ENCODE data around the gene LIN28A.

Gene LIN28A

GRCh38 chr1:26388791-26389445, 21.7 kb upstream of the LIN28A start:
- no peak for DNase-seq (ENCODE audit: low read depth)

DNA sequence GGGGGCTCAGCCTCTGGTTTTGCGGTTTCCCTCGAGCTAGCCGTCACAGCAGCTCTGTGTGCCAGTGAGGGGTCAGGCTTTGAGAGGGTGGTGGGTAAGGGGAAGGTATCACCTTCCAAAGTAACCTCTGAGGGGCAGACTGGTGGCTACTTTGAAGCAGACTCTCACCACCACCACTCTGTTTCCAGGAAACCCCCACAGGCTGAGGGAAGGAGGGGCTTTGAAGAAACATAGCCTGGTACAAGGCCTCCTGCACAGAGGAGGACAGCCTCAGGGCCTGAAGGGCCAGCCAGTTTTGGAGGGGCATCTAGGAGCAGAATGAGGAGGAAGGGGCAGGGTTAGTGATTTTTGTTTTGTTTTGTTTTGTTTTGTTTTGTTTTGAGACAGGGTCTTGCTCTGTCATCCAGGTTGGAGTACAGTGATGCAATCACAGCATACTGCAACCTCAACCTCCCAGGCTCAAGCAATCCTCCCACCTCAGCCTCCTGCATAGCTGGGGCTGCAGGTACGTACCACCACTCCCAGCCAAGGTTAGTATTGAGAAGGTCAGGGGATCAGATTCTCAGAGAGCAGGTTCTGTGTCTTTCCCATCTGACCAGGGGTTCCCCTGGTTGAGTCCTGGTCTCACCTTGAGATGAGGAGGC, 20.9 kb upstream of the LIN28A start:
- no peak for DNase-seq (ENCODE audit: low read depth)

- no peak for DNase-seq (ENCODE audit: low read depth)
These were observed 19.2 kb upstream of the LIN28A start for GRCh38 chr1:26391450-26391849.

DNA sequence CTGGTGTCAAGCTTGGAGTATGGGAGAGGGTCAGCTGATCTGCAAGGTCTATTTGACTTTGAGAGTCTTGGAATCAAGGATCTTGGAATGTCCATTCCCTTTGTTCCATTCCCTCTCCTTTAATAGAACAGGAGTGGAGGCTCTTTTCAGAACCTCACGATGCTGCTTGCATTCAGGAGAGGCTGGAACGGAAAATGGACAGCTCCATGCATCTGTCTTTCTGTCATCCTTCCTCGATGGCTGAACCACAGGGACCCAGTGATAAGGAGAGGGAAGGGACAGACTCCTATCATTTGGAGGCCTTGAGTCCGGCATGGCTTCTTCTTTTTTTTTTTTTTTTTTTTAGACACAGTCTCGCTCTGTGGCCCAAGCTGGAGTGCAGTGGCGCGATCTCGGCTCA, 14.9 kb upstream of the LIN28A start:
- DNase-seq (ENCODE audit: low read depth), result no peak

DNA sequence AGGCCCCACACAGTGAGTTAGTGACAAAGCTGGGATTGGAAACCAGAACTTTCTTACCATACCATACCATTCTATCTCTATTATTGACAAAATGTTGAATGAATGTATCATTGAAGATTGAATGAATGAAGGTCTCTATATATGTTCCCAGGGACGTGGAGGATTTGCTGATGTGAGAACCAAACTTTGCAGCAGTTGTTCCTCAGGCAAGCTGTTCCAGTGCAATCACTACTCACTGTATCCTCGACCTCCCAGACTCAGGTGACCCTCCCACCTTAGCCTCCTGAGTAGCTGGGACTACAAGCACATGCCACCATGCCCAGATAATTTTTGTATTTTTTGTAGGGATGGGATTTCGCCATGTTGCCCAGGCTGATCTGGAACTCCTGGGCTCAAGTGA, 11.6 kb upstream of the LIN28A start:
- DNase-seq (ENCODE audit: low read depth), result no peak

DNA sequence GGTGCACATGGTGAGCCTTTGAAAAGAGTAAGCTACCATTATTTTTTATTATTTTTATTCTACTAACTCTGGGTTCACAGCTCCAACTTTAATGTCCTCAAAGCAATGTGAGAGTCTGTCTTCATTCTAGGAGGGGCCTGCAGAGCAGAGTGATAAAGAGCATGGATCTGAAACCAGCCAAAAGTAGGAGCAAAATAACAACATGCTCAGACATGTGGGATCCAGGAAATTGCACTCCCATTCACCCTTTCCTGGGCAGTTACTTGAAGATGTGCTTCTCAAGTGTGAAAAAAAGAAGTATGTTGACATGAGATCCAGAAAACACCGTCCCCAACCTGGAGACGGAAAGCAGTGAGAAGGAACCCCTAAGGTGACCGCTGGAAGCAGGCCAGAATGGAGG, 8.7 kb upstream of the LIN28A start:
- DNase-seq (ENCODE audit: low read depth), result no peak

- no peak for DNase-seq (ENCODE audit: low read depth)
These were observed 7.0 kb upstream of the LIN28A start for GRCh38 chr1:26403656-26404055.

GRCh38 chr1:26404641-26405040, 6.0 kb upstream of the LIN28A start:
- DNase-seq (ENCODE audit: low read depth), result no peak

- DNase-seq (ENCODE audit: low read depth), result no peak
These were observed 5.2 kb upstream of the LIN28A start for GRCh38 chr1:26405281-26405915.

DNA sequence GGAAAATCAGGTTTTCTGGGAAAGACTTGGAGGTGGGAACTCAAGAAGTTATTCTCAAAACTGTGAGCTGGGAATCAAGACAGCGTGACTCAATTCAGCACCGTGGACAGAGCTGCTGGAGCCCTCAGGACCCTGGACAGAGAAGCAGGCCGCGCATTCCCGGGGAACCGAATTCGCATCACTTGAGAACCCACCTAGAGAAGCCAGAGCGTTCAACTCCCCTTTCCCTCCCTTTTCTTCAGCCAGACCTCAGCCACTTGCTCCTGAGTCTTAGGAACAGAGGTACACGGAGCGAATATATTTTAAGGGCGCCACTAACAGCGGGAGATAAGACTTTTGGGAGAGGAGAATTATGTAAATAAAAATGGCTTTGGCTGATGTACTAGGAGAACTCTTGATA, 2.0 kb upstream of the LIN28A start:
- peak; percentile 54 for DNase-seq (ENCODE audit: low read depth)

DNA sequence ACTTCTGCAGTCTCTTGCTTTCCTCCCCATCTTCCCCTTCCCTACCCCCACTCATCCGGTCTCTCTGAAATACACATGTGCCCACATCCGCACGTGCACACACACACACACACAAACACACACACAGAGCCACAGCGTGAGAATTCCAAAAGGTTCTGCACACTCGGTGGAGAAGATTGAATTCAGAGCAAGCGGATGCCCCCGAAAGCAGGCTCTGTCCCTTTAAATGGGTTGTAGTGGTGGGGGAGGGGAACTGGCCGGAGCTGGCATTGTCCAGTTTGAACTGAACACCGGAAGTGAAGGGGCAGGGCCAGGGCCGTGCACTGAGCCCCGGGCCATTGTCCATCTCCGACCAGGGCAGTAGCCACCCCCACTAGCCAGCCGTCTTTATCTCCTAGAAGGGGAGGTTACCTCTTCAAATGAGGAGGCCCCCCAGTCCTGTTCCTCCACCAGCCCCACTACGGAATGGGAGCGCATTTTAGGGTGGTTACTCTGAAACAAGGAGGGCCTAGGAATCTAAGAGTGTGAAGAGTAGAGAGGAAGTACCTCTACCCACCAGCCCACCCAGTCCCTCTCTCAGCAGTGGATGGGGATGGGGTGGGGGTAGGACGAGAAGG, 1.3 kb upstream of the LIN28A start:
- DNase-seq (ENCODE audit: low read depth), result no peak

DNA sequence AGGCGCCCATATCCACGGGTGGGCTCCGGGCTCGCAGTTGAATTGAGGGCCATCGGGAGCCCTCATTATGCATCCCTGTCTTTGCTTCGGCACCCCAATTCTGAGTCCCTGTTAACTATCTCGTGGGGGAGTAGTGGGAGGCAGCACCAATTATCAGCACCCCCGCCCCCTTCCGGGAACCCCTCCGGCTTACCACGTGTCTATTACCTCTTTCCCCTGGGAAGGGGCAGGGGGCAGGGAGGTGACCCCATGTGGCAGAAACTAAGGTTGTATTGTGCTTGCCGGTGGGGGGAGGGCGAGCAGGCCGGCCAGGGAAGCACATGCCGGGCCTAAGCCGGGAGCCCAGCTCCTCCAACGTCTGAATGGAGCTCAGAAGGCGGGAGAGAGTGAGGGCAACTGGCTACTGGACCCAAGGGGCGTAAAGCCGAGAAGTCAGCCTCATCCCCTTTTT, 1.0 kb downstream of the LIN28A start:
- no peak for DNase-seq (ENCODE audit: low read depth)

GRCh38 chr1:26412180-26412840, 1.7 kb downstream of the LIN28A start:
- no peak for DNase-seq (ENCODE audit: low read depth)

DNA sequence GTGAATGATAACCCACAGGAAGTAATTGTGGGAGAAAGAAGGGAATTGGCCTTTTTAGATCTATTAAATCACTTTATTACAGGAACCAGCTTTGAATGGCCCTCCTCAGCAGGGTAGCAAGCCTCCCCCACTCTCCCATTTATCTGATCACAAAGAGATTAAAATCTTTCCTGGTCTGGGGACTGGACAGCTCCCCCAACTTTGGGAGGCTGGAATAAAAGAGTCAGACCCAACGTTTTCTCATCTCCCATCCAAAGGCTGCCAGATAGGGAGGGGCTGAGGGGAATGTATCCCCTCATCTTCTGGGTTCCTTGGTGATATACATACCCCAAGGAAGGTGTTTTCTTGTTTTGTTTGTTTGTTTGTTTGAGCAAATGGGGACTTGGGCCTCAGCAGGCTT, 2.4 kb downstream of the LIN28A start:
- no peak for DNase-seq (ENCODE audit: low read depth)

DNA sequence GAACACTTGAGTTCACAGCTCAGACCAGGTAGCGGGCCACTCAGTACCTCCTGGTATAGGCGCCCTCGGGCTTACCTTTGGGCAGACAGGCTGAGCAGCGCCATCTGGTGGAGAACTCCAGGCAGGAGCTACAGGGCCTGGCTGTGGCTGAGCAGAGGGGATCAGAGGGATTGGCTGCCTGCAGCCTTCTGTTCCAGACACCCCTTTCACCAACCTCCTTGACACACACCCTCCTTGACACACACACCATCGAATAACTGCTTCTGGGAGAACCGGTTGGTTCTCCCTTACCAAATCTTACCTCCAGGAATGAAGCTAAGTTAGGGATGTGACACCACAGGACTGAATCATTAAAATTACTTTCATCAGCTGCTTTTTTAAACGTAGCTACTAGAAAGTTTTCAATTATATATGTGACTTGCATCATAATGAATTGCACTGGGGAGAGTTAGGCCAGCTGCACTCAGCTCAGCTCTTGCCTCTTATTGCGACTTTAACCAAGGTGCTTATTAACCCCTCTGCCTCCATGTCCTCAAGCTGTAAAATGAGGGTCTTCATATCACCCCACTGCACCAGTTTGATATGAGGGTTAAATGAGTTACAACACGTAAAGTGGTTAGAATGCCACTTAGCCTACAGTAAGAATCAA, 6.6 kb downstream of the LIN28A start:
- DNase-seq (ENCODE audit: low read depth), result peak; percentile 79

- no peak for DNase-seq (ENCODE audit: low read depth)
These were observed 8.3 kb downstream of the LIN28A start for GRCh38 chr1:26418865-26419349.

DNA sequence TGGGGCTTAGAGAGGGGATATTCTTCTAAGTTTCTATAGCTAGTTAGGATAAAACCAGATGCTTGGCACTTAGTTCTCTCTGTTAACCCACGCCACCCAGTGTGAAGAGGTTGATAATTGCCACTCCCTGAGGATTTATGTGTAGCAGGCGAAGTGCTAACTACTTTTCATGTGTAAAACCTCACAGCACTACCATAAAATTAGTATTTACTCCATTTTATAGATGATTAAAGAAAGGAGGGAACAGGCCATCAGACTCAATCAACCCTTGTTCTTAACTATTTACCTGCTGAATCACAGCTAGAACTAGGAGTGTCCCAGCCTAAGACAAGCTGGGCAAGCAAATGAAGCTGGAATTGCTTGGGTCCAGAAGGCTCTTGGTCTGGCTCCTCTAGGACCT, 8.9 kb downstream of the LIN28A start:
- no peak for DNase-seq (ENCODE audit: low read depth)

DNA sequence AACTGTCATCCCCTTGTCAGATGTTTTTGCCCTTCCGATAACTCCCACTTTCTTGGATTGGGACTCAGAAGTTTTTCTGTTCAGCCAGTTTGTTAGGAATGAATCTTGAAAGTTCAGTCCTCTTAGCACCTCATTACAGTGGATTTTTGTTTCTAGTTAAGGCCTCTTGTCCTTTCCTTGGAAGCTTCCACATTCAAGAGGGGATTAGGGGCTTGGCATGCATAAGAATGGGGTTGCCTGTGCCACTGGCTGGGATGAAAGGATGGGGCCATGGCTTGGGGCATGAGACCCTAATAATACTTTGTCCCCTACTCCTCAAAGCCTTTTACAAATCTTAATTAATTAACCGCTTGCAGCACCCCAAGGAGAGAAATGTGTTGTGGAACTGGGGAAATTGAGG, 19.1 kb downstream of the LIN28A start:
- no peak for DNase-seq (ENCODE audit: low read depth)

- peak; percentile 98 for DNase-seq (ENCODE audit: low read depth)
These were observed 21.5 kb downstream of the LIN28A start, which contains the start of gene DHDDS for GRCh38 chr1:26431979-26432695. TSS of gene DHDDS (plus strand) at chr1:26432321. CDS start at chr1:26432946, 625 bp downstream.

- DNase-seq (ENCODE audit: low read depth), result no peak
These were observed 22.2 kb downstream of the LIN28A start for GRCh38 chr1:26432793-26433192.

- no peak for DNase-seq (ENCODE audit: low read depth)
These were observed 23.6 kb downstream of the LIN28A start for GRCh38 chr1:26434161-26434752.

All from stimulated activated CD8-positive, alpha-beta memory T cell treated with anti-CD3 and anti-CD28 coated beads, Interleukin-7, amount 100 ng/mL, for 24 hours (primary cell).